T-helper 2 cell treated with Interferon-gamma antibody and Interleukin-4, amounts not matched to agents 100 ng/mL and 5 ng/mL, for 36 hours (primary cell): Measurements from ENCODE around the gene BSG. TPM values are rescaled to one million over a fixed set of nuclear protein-coding genes. Genes with fewer than 3 reads are reported as not detected.

ENCODE experiments used
- intact Hi-C: fragments of 100-400 bp; cut with micrococcal nuclease; formaldehyde crosslinking; loops from one replicate; pipeline ENCODE4 v1.15.1; 2023
- total RNA-seq: library from RNA; stranded (reverse); gene quantifications from 2 replicates; pipeline ENCODE4 v1.2.3, GENCODE V29; 2022

BSG gene
- total RNA-seq, 1 donor from 2014 or later: 237 TPM

- intact Hi-C loops: no loop called here
Measured at GRCh38 chr19:539429-540030, 32.9 kb upstream of the BSG start.

GRCh38 chr19:540867-541637 lies 31.3 kb upstream of the BSG start:
- intact Hi-C loops: no loop called here

- intact Hi-C loops: no loop called here
Measured at GRCh38 chr19:541699-542098, 30.7 kb upstream of the BSG start.

GRCh38 chr19:542173-542866 lies 30.1 kb upstream of the BSG start:
- intact Hi-C loops: no loop called here

- intact Hi-C loops: loop anchor here (1.0 kb wide), 1 partner anchor 42 kb away; no protein-coding TSS in a partner anchor
Measured at GRCh38 chr19:543910-544608, 28.3 kb upstream of the BSG start, which contains the start of gene GZMM. GZMM (plus strand) TSS chr19:544053; CDS start chr19:544072, 19 bp downstream.

- intact Hi-C loops: no loop called here
Measured at GRCh38 chr19:547117-547516, 25.3 kb upstream of the BSG start.

- intact Hi-C loops: no loop called here
Measured at GRCh38 chr19:547836-548720, 24.3 kb upstream of the BSG start.

GRCh38 chr19:548886-549830 lies 23.2 kb upstream of the BSG start:
- intact Hi-C loops: no loop called here

GRCh38 chr19:554817-555216 lies 17.6 kb upstream of the BSG start:
- intact Hi-C loops: no loop called here

- intact Hi-C loops: no loop called here
Measured at GRCh38 chr19:555474-555808, 17.0 kb upstream of the BSG start.

- intact Hi-C loops: no loop called here
Measured at GRCh38 chr19:556611-557382, 15.6 kb upstream of the BSG start.

GRCh38 chr19:558770-559439 lies 13.5 kb upstream of the BSG start:
- intact Hi-C loops: no loop called here

- intact Hi-C loops: no loop called here
Measured at GRCh38 chr19:560121-560520, 12.3 kb upstream of the BSG start.

GRCh38 chr19:566403-566802 lies 6.0 kb upstream of the BSG start:
- intact Hi-C loops: no loop called here

- intact Hi-C loops: no loop called here
Measured at GRCh38 chr19:566844-567243, 5.6 kb upstream of the BSG start.

- intact Hi-C loops: no loop called here
Measured at GRCh38 chr19:567296-567900, 5.0 kb upstream of the BSG start.

- intact Hi-C loops: no loop called here
Measured at GRCh38 chr19:570251-570686, 2.1 kb upstream of the BSG start.
